ENCODE results near the gene NPLOC4. TPM values are rescaled to one million over a fixed set of nuclear protein-coding genes. Genes with fewer than 3 reads are reported as not detected.

NPLOC4 gene
- total and polyA plus RNA-seq, 9 of the 15 experiments (the other 6 are each of a cell fraction or from before 2014, with no cell fraction given), result 1.5 to 116 (median 64.5) TPM

DNA sequence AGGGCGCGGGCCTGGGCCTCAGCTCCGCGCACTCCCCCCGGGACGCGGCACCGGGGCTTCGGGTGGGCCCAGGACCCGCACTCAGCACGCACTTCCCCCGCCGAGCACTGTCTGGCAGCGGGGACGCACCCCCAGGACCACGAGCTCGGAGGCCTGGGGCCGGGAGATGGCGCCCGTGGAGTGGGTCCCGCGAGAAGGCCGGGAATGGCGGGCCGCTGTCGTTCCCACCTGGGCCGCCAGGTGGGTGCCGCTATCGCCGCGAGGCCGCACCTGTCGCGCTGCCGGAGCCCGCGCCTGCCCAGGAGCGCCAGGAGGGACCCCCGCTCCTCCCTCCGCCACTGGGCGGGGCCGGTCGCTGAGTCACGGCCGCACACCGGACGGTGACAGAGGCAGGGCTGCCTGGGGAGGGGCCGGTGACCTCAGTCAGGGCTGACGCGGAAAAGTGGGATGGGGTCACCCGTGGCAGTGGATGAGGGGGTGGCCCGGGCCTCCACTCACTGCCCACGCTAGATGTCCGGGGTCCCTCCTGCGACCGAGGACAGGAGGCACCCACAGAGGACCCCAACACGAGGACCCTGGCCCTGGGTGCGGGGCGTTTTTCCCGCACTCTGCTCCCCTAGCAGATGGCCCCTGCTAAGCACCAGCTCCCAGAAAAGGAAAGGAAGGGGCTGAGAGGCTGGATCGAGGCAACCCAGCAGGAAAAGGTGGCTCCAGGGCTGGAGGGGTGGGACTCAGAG is 117.5 kb downstream of the NPLOC4 start (continued):
- TF ChIP-seq SMARCC2 (IDR thresholded peaks at IDR 0.05; ENCODE audit: low read depth), result 0 out of 2 replicates have a peak, but pooled peaks have one; percentile 29
- TF ChIP-seq NFATC3 (IDR thresholded peaks at IDR 0.05), result no peak
- TF ChIP-seq ATF1 (CRISPR knock-in tag; IDR thresholded peaks at IDR 0.05), result no peak
- TF ChIP-seq ATF1 (tag; IDR thresholded peaks at IDR 0.05), result peak; percentile 64
- no peak for TF ChIP-seq HNRNPL (IDR thresholded peaks at IDR 0.05; ENCODE audit: low read depth, low read length)
- peak; percentile 59 for TF ChIP-seq CCNT2 (IDR thresholded peaks at IDR 0.05; ENCODE audit: borderline replicate concordance, extremely low read depth, insufficient read length, low read depth, low read length)
- TF ChIP-seq THRAP3 (IDR thresholded peaks at IDR 0.05; ENCODE audit: borderline replicate concordance), result no peak
- TF ChIP-seq CBX2 (IDR thresholded peaks at IDR 0.05; ENCODE audit: insufficient read depth, low read length, poor library complexity, severe bottlenecking), result no peak
- TF ChIP-seq ZKSCAN3 (CRISPR knock-in tag; IDR thresholded peaks at IDR 0.05), result no peak
- TF ChIP-seq ZNF57 (CRISPR knock-in tag; IDR thresholded peaks at IDR 0.05), result no peak
- no peak for TF ChIP-seq BCLAF1 (IDR thresholded peaks at IDR 0.05; ENCODE audit: borderline replicate concordance in 1 of 2, control insufficient read depth in 1 of 2, low read depth in 2 of 2, low read length in 1 of 2)
- TF ChIP-seq FIP1L1 (IDR thresholded peaks at IDR 0.05; ENCODE audit: low read depth, low read length, poor library complexity, severe bottlenecking), result peak; percentile 63
- TF ChIP-seq HMGN3 (IDR thresholded peaks at IDR 0.05; ENCODE audit: borderline replicate concordance, extremely low read depth, insufficient read length, low read depth, low read length), result peak; percentile 52
- TF ChIP-seq ZNF79 (CRISPR knock-in tag; IDR thresholded peaks at IDR 0.05; ENCODE audit: low read depth), result no peak
- TF ChIP-seq, protein P1, sequence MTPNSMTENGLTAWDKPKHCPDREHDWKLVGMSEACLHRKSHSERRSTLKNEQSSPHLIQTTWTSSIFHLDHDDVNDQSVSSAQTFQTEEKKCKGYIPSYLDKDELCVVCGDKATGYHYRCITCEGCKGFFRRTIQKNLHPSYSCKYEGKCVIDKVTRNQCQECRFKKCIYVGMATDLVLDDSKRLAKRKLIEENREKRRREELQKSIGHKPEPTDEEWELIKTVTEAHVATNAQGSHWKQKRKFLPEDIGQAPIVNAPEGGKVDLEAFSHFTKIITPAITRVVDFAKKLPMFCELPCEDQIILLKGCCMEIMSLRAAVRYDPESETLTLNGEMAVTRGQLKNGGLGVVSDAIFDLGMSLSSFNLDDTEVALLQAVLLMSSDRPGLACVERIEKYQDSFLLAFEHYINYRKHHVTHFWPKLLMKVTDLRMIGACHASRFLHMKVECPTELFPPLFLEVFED (CRISPR knock-in tag; conservative IDR thresholded peaks at IDR 0.05), result no peak
- TF ChIP-seq ZBTB12 (CRISPR knock-in tag; IDR thresholded peaks at IDR 0.05), result no peak
- peak; percentile 46; the same call in 1 of the 2 replicates for TF ChIP-seq PHF8 (IDR thresholded peaks at IDR 0.05; ENCODE audit: borderline replicate concordance, low read length)
- TF ChIP-seq MEF2D (tag; conservative IDR thresholded peaks at IDR 0.05; ENCODE audit: low read depth), result no peak
- TF ChIP-seq, protein P2, sequence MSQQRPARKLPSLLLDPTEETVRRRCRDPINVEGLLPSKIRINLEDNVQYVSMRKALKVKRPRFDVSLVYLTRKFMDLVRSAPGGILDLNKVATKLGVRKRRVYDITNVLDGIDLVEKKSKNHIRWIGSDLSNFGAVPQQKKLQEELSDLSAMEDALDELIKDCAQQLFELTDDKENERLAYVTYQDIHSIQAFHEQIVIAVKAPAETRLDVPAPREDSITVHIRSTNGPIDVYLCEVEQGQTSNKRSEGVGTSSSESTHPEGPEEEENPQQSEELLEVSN (IDR thresholded peaks at IDR 0.05; ENCODE audit: borderline replicate concordance in 1 of 2, extremely low read depth in 1 of 2, insufficient read depth in 1 of 2, insufficient read length in 1 of 2, low read depth in 1 of 2, low read length in 1 of 2, poor library complexity in 1 of 2, severe bottlenecking in 1 of 2), result peak in 1 of 2 experiments; percentile 83
- TF ChIP-seq ZNF165 (CRISPR knock-in tag; IDR thresholded peaks at IDR 0.05; ENCODE audit: borderline replicate concordance), result no peak

All from K562 (cell line).